Progenitor cell of endocrine pancreas (in vitro differentiated cells): Measurements from ENCODE around the gene MOV10L1. TPM values are rescaled to one million over a fixed set of nuclear protein-coding genes. Genes with fewer than 3 reads are reported as not detected.

Experiments
- DNase-seq: peaks from one replicate; pipeline ENCODE4 v3.0.0; 2021; ENCODE audit warnings: low spot score; ENCODE audit not compliant: unreplicated experiment
- H3K27ac Mint-ChIP-seq: 2 replicates; pipeline ENCODE4 v1.8.0; 2021; ENCODE audit warnings: mild to moderate bottlenecking, moderate library complexity, mixed read lengths
- H3K27me3 Mint-ChIP-seq: 2 replicates; pipeline ENCODE4 v1.8.0; 2021; ENCODE audit warnings: mixed read lengths
- H3K36me3 Mint-ChIP-seq: 2 replicates; pipeline ENCODE4 v1.8.0; 2022; ENCODE audit warnings: mixed read lengths; ENCODE audit not compliant: insufficient read depth
- H3K4me1 Mint-ChIP-seq: 2 replicates; pipeline ENCODE4 v1.8.0; 2021; ENCODE audit warnings: low read depth, mixed read lengths
- H3K4me3 Mint-ChIP-seq: 2 replicates; pipeline ENCODE4 v1.8.0; 2021; ENCODE audit warnings: low read depth, mild to moderate bottlenecking, moderate library complexity, mixed read lengths
- H3K9me3 Mint-ChIP-seq: 2 replicates; pipeline ENCODE4 v1.8.0; 2021; ENCODE audit warnings: low read depth, mixed read lengths
- CTCF ChIP-seq: fragments of 200-600 bp; sonication (generic); IDR thresholded peaks from one replicate; pipeline ENCODE4 v1.5.0; 2021; ENCODE audit warnings: antibody characterized with exemption, mild to moderate bottlenecking; ENCODE audit not compliant: unreplicated experiment
- total RNA-seq: library from RNA; stranded (reverse); gene quantifications from 2 replicates; pipeline ENCODE4 v1.2.1, GENCODE V29; 2021

The MOV10L1 gene
- total RNA-seq, 1 donor from 2014 or later: 0.22 TPM

- no peak for DNase-seq
- TF ChIP-seq CTCF: no peak
- no peaks in the 10 kb centered on the region for H3K36me3 Mint-ChIP-seq
- H3K27me3 Mint-ChIP-seq: peaks cover 10% of the 10 kb centered on the region
- no peaks in the 10 kb centered on the region for H3K4me1 Mint-ChIP-seq
- H3K27ac Mint-ChIP-seq: no peak overlapping the region
- no peak overlapping the region for H3K4me3 Mint-ChIP-seq
- peaks cover 10% of the 10 kb centered on the region for H3K9me3 Mint-ChIP-seq
Measured at GRCh38 chr22:50049299-50050195, 40.3 kb upstream of the MOV10L1 start.

- DNase-seq: no peak
- H3K9me3 Mint-ChIP-seq: peaks cover 10% of the 10 kb centered on the region
- no peaks in the 10 kb centered on the region for H3K4me1 Mint-ChIP-seq
- H3K27me3 Mint-ChIP-seq: peaks cover 10% of the 10 kb centered on the region
- H3K4me3 Mint-ChIP-seq: no peak overlapping the region
- no peak overlapping the region for H3K27ac Mint-ChIP-seq
- TF ChIP-seq CTCF: no peak
- H3K36me3 Mint-ChIP-seq: no peaks in the 10 kb centered on the region
Measured at GRCh38 chr22:50051930-50052329, 37.9 kb upstream of the MOV10L1 start.

DNA sequence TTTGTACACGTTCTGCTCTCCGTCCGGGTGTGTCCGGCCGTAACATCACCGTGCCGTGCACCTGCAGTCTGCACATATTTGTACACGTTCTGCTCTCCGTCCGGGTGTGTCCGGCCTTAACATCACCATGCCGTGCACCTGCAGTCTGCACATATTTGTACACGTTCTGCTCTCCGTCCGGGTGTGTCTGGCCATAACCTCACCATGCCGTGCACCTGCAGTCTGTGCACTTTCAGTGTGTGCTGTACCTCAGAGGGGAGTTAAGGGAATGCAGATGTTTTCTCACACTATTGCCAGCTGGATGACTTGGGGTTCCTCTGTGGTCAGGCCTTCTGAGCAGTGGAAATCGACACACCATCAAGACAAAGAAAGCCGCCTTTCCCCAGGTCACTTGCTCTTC is 35.9 kb upstream of the MOV10L1 start:
- peaks cover under 1% of the 10 kb centered on the region for H3K4me1 Mint-ChIP-seq
- H3K9me3 Mint-ChIP-seq: peaks cover 10% of the 10 kb centered on the region
- no peaks in the 10 kb centered on the region for H3K36me3 Mint-ChIP-seq

DNA sequence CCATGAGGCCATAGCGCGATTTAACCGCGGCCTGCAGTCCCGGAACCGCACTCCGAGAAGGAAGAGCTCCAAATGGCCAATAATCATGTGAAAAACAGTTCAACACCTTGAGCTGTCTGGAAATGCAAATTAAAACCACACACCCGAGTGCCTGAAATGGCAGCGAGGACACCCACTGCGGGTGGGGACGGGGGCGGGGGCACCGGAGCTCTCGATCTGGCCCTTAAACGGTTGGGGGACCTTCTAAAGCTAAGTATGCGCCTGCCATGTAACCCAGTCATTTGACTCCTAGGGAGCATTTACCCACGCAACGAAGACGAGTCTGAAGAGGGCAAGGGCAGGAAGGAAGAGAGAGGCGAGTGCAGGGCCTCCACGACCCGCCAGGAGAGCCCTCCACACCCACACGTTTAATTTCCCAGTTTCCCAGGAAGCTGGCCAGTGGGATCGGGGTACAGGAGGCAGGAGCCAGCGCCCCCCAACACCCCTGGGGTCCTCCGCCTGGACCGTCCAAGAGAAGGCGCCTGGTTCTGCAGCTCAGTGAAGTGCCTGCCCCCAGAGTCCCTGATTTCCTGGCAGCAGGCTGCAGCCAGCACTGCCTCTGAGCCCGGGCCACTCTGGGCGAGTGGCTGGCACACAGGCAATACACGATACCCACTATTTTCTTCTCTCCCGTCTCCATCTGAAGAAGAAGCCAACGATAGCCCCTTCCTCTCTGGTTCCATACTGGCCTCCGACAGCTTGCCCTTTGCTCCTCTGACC is 33.4 kb upstream of the MOV10L1 start:
- peaks cover 10% of the 10 kb centered on the region for H3K9me3 Mint-ChIP-seq
- H3K27ac Mint-ChIP-seq: no peak overlapping the region
- H3K4me3 Mint-ChIP-seq: no peak overlapping the region
- no peak for TF ChIP-seq CTCF
- peaks cover 25% of the 10 kb centered on the region for H3K4me1 Mint-ChIP-seq
- H3K27me3 Mint-ChIP-seq: peaks cover 9% of the 10 kb centered on the region
- no peaks in the 10 kb centered on the region for H3K36me3 Mint-ChIP-seq
- DNase-seq: no peak

More for the DNA sequence above, 35.9 kb upstream of the MOV10L1 start:
- Mint-ChIP-seq H3K27me3 (peaks cover 10% of the 10 kb centered on the region), H3K4me3 (no peak overlapping the region), H3K27ac (no peak overlapping the region)
- no peak for TF ChIP-seq CTCF
- DNase-seq: no peak

GRCh38 chr22:50057278-50058060 is 32.3 kb upstream of the MOV10L1 start:
- TF ChIP-seq CTCF: no peak

More at GRCh38 chr22:50057278-50058060, 32.3 kb upstream of the MOV10L1 start:
- Mint-ChIP-seq H3K27me3 (peaks cover 9% of the 10 kb centered on the region), H3K9me3 (peaks cover 10% of the 10 kb centered on the region), H3K27ac (no peak overlapping the region), H3K4me3 (peak overlapping the region; percentile 31), H3K36me3 (no peaks in the 10 kb centered on the region), H3K4me1 (peaks cover 26% of the 10 kb centered on the region)
- no peak for DNase-seq
